ENCODE measurements around the gene SNX5. TPM values are rescaled to one million over a fixed set of nuclear protein-coding genes. Genes with fewer than 3 reads are reported as not detected.
A peak's percentile ranks its signal among the peaks of the same experiment; 100 is the strongest.

Gene SNX5
- total RNA-seq, 2 donors from 2014 or later = 37.3 to 50.3 TPM

DNA sequence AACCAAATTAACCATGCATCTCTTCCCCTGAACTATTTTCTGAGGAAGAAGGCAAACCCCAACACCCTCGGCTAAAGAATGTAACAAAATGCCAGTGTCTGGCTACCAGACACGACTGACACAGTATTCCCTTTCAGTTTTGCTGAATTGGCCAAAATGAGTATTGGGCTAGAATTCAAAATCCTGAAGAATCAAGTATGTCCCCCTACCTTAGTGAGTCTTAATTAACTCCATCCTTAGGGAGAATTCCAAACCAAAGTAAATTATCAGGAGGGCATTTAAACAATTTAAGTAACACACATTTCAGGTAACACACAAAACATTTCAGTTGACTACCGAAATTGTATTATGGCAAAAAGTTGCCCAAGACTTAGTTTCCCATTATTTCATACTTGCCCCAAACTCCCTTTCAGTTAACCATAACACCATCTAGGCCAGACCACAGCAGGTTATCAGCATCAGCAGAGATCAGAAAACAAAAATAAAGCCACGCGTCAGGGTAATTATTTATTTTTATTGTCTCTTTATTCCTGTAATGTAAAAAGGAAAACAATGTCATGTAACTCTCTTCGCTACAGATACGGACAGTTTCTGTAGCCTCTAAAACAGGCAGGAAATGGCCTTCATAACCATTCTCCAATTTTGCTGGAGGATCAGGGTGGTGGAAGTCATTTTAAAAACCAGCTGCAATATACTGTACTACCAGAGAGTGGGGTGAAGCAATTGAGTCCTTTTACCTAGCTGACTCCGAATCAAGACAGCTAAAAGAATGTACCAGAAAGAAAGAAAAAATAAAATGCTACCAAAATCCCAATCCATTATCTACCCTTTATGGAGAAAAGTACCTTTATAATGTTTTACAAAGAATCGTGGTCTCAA lies 1.9 kb downstream of the SNX5 start:
- Histone ChIP-seq H3K36me3 (no peaks in the 10 kb centered on the region), H3K27me3 (no peaks in the 10 kb centered on the region), H3K4me1 (peaks cover 0 to 75% of the 10 kb centered on the region in 2 donors), H3K9me3 (no peaks in the 10 kb centered on the region), H3K4me3 (peak overlapping the region; percentile 75 to 88), H3K27ac (peak overlapping the region; percentile 98)
- no peak for DNase-seq (ENCODE audit: low spot score)
- TF ChIP-seq, protein P1, sequence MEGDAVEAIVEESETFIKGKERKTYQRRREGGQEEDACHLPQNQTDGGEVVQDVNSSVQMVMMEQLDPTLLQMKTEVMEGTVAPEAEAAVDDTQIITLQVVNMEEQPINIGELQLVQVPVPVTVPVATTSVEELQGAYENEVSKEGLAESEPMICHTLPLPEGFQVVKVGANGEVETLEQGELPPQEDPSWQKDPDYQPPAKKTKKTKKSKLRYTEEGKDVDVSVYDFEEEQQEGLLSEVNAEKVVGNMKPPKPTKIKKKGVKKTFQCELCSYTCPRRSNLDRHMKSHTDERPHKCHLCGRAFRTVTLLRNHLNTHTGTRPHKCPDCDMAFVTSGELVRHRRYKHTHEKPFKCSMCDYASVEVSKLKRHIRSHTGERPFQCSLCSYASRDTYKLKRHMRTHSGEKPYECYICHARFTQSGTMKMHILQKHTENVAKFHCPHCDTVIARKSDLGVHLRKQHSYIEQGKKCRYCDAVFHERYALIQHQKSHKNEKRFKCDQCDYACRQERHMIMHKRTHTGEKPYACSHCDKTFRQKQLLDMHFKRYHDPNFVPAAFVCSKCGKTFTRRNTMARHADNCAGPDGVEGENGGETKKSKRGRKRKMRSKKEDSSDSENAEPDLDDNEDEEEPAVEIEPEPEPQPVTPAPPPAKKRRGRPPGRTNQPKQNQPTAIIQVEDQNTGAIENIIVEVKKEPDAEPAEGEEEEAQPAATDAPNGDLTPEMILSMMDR (IDR thresholded peaks at IDR 0.05) = no peak

DNA sequence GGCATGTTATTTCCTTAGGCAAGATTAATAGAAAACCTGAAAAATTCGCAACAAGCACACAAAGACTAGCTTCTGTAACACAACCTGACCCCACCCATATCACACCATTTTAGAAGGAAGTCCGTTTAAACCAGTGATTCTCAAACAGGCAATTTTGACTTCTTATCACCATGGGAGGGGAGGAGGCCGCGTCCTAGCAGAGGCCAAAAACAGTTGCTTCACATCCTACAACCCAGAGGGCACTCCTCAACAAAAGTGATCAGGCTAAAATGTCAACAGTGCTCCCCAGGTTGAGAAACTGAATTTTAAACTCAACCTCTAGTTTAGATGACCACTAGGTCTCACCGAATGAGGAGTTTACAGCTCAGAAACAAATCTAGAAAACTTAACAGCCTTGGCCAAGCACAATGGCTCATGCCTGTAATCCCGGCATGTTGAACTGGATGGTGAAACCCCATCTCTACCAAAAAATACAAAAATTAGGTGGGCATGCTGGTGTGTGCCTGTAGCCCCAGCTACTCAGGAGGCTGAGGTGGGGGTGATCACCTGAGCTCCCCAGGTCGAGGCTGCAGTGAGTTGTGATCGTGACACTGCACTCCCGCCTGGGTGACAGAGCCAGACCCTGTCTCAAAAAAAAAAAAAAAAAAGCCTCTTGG lies 3.4 kb downstream of the SNX5 start:
- TF ChIP-seq, protein P1 (IDR thresholded peaks at IDR 0.05) = no peak
- H3K36me3 ChIP-seq = no peaks in the 10 kb centered on the region
- peaks cover 0 to 70% of the 10 kb centered on the region in 2 donors for H3K4me1 ChIP-seq
- DNase-seq (ENCODE audit: low spot score) = peak; percentile 79
- peak overlapping the region; percentile 46 to 98 for H3K27ac ChIP-seq
- no peaks in the 10 kb centered on the region for H3K9me3 ChIP-seq
- H3K27me3 ChIP-seq = no peaks in the 10 kb centered on the region
- H3K4me3 ChIP-seq = no peak overlapping the region

DNA sequence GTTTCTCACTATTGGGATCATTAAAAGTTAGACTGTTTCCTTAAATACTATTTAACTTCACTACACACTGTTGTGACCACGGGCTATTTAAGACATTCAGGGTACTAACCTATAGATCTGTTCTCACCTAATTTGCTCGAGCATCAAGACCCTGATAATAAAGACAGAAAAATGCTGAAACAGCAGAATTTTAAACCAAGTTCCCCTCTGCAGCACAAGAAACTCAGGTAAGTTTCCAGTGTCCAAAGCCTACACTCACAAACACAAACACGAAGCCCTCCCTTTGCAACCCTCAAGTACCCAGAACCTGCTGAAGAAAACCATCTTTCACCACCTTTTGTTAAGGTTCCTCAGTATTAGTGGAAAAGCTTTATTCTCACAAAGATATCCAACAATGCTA lies 4.0 kb downstream of the SNX5 start:
- H3K27me3 ChIP-seq = no peaks in the 10 kb centered on the region
- H3K4me3 ChIP-seq = no peak overlapping the region
- no peak overlapping the region for H3K27ac ChIP-seq
- H3K4me1 ChIP-seq = peaks cover 0 to 70% of the 10 kb centered on the region in 2 donors
- H3K9me3 ChIP-seq = no peaks in the 10 kb centered on the region
- H3K36me3 ChIP-seq = no peaks in the 10 kb centered on the region
- no peak for DNase-seq (ENCODE audit: low spot score)
- TF ChIP-seq, protein P1 (IDR thresholded peaks at IDR 0.05) = no peak

DNA sequence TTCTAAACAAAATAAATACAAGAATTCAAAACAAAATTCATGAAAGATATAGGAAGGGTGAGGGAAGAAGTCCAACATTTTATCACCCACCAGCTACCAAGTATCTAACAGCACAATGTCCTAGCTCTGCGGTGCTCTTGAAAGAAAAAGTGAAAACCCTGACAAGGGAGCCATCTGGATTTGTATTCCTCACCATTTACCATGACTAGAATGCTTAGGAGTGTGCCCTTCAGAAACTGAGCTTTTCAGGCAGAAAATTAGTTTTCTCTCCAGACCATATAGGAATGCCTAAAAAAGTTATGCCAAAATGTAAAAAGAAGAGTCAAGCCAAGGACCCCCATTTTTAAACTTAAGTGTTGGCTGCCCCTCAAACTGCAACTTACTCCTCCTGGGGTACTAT lies 4.5 kb downstream of the SNX5 start:
- DNase-seq (ENCODE audit: low spot score) = no peak
- H3K36me3 ChIP-seq = no peaks in the 10 kb centered on the region
- no peak overlapping the region for H3K4me3 ChIP-seq
- no peak overlapping the region for H3K27ac ChIP-seq
- no peaks in the 10 kb centered on the region for H3K9me3 ChIP-seq
- H3K27me3 ChIP-seq = no peaks in the 10 kb centered on the region
- TF ChIP-seq, protein P1 (IDR thresholded peaks at IDR 0.05) = no peak
- peaks cover 0 to 75% of the 10 kb centered on the region in 2 donors for H3K4me1 ChIP-seq

DNA sequence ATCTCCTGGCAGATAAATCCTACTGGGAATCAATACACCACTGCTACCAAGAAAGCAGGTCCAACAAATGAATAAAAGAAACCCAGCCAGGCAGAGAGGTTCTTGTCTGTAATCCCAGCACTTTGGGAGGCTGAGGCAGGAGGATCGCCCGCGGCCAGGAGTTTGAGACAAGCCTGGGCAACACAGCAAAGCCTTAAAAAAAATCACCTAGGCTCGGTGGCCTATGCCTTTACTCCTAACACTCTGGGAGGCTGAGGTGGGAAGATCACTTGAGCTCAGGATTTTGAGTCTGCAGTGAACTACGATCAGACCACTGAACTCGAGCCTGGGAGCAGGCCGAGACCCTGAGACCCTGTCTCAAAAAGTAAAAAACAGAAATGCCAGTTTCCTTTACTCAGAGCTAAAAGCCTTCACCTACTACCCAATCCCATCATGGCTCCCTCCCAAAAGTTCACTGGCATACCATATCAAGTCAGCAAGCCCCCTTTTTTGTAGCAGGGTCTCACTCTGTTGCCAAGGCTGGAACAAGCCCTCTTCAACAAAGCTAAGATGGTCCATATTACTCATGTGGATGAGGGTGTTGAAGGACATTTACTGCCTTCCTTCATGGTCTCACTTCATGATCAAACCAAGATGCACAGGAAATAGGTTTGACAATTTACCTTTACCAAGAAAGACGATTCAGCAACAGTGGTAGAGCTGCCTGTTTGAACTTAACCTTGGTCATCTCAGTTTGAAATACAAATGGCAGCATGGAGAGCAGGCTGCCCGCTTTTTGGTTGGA lies 5.3 kb downstream of the SNX5 start:
- DNase-seq (ENCODE audit: low spot score) = no peak
- Histone ChIP-seq H3K4me3 (no peak overlapping the region), H3K27ac (peak overlapping the region; percentile 23 to 33), H3K9me3 (no peaks in the 10 kb centered on the region), H3K4me1 (peaks cover 0 to 83% of the 10 kb centered on the region in 2 donors), H3K27me3 (no peaks in the 10 kb centered on the region), H3K36me3 (no peaks in the 10 kb centered on the region)
- TF ChIP-seq, protein P1 (IDR thresholded peaks at IDR 0.05) = no peak
